ENCODE data around the gene MPP3. TPM values are rescaled to one million over a fixed set of nuclear protein-coding genes. Genes with fewer than 3 reads are reported as not detected.

The MPP3 gene, protein sequence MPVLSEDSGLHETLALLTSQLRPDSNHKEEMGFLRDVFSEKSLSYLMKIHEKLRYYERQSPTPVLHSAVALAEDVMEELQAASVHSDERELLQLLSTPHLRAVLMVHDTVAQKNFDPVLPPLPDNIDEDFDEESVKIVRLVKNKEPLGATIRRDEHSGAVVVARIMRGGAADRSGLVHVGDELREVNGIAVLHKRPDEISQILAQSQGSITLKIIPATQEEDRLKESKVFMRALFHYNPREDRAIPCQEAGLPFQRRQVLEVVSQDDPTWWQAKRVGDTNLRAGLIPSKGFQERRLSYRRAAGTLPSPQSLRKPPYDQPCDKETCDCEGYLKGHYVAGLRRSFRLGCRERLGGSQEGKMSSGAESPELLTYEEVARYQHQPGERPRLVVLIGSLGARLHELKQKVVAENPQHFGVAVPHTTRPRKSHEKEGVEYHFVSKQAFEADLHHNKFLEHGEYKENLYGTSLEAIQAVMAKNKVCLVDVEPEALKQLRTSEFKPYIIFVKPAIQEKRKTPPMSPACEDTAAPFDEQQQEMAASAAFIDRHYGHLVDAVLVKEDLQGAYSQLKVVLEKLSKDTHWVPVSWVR
- 1 to 10 TPM; 5.5 to 6.9 (median 5.9) TPM for total RNA-seq (2021; fragmentation: NEBNext Ultra II Directional; extraction: Animal tissue kit (Norgen Biotek cat#: 25700))
- long read RNA-seq, partial matches to known transcripts = 4 of 7 reads
- long read RNA-seq, other reads (novel, unspliced or antisense) = 2 of 7 reads

DNA sequence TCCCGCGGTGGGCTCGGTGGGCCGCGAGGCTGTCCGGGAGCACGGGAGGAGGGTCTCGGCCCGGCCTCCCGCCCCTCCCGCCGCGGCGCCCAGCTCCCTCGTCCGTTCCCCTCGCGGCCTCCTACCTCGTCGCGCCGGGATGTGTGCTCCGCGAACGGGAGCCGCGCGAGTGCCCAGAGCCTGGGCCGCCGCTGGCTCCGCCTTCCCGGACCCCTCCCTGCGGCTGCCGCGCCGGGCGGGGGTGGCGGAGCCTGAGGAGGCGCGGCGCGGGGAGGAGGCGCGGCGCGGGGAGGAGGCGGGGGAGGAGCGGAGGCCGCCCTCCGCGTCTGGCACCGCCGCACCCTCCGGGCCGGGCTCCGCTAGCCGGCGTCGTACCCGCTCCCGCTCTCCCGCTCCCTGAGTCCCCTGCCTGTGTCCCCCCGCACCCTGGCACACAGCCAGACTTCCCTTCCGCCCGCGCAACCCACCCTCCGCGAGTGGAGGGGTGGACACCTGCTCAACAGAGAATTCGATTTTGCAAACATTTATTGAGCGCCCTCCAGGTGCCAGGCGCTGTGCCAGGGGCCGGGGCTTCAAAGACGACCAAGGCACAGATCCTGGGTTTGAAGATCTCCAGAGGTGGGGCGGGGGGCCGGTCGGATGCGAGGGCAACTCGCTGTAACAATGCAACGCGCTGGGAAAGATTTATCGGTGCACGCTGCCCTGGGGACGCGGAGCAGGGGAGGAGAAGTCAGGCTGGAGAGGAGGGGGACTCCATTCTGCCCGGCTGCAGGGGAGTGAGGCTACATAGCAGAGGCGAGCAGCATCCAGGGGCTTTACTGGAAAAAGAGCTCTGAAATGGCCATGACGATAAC, at the start of gene MPP3:
Gene MPP3 (minus strand): TSS at position 171 of the 854 bp plus-strand sequence. CDS start 1,240 bp downstream, outside the sequence.
- Mint-ChIP-seq H3K27me3 (ENCODE audit: insufficient read depth) (peaks cover 7% of the 10 kb centered on the region), H3K4me1 (ENCODE audit: low read depth) (peaks cover 32% of the 10 kb centered on the region), H3K27ac (peak within 1 kb of the TSS; percentile 82), H3K4me3 (peak within 1 kb of the TSS; percentile 88), H3K9me3 (no peaks in the 10 kb centered on the region), H3K36me3 (ENCODE audit: low read depth) (peaks cover 5% of the 10 kb centered on the region; the same call in 1 of the 2 replicates)
- TF ChIP-seq, protein P1, sequence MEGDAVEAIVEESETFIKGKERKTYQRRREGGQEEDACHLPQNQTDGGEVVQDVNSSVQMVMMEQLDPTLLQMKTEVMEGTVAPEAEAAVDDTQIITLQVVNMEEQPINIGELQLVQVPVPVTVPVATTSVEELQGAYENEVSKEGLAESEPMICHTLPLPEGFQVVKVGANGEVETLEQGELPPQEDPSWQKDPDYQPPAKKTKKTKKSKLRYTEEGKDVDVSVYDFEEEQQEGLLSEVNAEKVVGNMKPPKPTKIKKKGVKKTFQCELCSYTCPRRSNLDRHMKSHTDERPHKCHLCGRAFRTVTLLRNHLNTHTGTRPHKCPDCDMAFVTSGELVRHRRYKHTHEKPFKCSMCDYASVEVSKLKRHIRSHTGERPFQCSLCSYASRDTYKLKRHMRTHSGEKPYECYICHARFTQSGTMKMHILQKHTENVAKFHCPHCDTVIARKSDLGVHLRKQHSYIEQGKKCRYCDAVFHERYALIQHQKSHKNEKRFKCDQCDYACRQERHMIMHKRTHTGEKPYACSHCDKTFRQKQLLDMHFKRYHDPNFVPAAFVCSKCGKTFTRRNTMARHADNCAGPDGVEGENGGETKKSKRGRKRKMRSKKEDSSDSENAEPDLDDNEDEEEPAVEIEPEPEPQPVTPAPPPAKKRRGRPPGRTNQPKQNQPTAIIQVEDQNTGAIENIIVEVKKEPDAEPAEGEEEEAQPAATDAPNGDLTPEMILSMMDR (IDR thresholded peaks at IDR 0.05) = no peak
- DNase-seq = peak; percentile 23

DNA sequence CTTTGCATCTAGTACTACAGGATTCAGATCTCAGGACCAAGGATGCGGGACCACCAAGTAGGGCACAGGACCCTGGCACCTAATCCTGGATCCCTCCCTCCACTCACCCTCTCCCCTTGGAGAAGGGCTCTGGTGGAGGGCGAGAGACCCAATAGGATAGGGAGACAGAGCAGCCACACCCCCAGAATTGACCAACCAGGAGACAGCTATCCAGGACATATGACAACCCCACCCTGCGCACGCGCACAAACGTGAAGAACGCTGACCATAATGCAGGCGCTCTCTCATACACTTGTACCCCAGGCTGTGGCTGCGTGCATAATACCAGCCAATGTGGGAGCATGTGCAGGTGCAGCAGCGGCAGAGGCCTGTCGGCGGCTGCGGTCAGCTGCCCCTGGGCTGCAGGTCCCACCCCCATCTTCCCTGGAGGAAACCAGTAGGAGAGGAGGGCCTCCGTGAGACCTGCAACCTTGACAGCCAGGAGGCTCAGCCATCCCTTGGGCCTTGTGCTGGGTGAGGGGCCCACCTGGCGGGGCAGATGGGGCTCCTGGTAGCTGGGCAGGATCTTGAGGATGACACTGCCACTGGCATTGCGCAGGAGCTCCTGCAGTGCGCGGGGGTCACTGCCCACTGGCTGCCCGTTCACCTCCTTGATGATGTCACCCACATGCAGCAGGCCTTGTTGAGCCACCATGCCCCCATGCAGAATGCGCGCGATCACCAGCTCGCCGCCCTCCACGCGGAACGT, 49.0 kb upstream of the MPP3 start:
- no peaks in the 10 kb centered on the region for H3K9me3 Mint-ChIP-seq
- TF ChIP-seq, protein P1 (IDR thresholded peaks at IDR 0.05) = no peak
- peaks cover 13% of the 10 kb centered on the region for H3K27me3 Mint-ChIP-seq (ENCODE audit: insufficient read depth)

DNA sequence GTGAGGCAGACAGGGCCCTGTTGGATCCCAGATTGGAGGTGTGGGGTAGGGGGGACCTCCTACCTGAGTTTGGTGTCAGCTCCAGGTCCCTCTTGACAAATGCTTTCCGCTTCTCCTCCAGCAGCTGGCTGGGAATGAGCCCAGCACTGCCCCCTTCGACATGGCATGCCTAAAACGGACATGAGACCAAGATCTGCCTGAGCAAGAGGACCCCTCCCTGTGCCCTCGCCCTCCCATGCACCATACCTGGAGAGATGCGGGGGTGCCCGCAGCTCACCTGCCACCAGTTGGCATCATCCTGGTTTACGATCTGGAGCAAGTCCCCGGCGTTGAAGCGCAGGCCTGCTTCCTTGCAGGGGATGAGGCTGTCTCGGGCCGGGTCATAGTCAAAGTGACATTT, 48.2 kb upstream of the MPP3 start:
- Mint-ChIP-seq H3K27me3 (ENCODE audit: insufficient read depth) (peaks cover 13% of the 10 kb centered on the region), H3K27ac (no peak overlapping the region), H3K9me3 (no peaks in the 10 kb centered on the region), H3K4me3 (no peak overlapping the region), H3K36me3 (ENCODE audit: low read depth) (no peaks in the 10 kb centered on the region), H3K4me1 (ENCODE audit: low read depth) (peaks cover 8% of the 10 kb centered on the region)
- DNase-seq = no peak
- TF ChIP-seq, protein P1 (IDR thresholded peaks at IDR 0.05) = no peak

More for the DNA sequence above, 49.0 kb upstream of the MPP3 start:
- Mint-ChIP-seq H3K27ac (no peak overlapping the region), H3K4me1 (ENCODE audit: low read depth) (peaks cover 8% of the 10 kb centered on the region), H3K36me3 (ENCODE audit: low read depth) (no peaks in the 10 kb centered on the region), H3K4me3 (no peak overlapping the region)
- no peak for DNase-seq

DNA sequence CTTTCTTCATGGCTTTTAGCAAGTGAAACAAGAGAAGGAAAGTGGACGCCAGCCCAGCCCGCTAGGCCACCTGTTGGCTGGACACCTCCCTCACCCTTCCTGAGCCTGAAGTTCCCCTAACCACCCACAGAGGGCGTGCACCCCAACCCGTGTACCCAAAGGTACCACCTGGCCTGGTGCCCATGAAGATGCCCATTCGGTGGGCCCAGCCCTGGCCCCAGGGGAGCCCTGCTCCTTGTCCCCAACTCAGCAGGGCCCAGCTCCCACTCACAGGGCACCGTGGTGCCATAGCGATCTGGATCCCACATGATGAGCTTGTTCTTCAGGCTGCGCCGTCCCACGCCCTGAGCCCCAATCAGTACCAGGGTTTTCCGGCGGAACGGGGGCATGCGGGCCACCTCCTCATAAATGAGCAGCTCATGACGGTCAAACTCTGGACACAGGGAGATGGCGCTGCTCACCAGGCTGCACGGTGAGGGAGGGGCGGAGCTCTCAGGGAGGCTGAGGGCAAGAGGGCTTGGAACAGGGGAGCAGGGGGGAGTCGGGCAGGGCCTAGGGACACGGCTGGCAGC, 47.6 kb upstream of the MPP3 start:
- Mint-ChIP-seq H3K4me1 (ENCODE audit: low read depth) (peaks cover 8% of the 10 kb centered on the region), H3K4me3 (no peak overlapping the region), H3K27ac (no peak overlapping the region), H3K36me3 (ENCODE audit: low read depth) (no peaks in the 10 kb centered on the region), H3K9me3 (no peaks in the 10 kb centered on the region), H3K27me3 (ENCODE audit: insufficient read depth) (peaks cover 15% of the 10 kb centered on the region)
- DNase-seq = no peak
- TF ChIP-seq, protein P1 (IDR thresholded peaks at IDR 0.05) = peak; percentile 86

Data from HFFc6 (cell line).